Measurements from ENCODE around the gene NEU1. TPM values are rescaled to one million over a fixed set of nuclear protein-coding genes. Genes with fewer than 3 reads are reported as not detected.
"Not testable (repeated sequence)": the region's sequence is repeated elsewhere in the genome, so short reads cannot be mapped to it uniquely, and the experiment has no call there.

The NEU1 gene
- total and polyA plus RNA-seq, 9 donors: 23.7 to 61.1 (median 28.2) TPM

DNA sequence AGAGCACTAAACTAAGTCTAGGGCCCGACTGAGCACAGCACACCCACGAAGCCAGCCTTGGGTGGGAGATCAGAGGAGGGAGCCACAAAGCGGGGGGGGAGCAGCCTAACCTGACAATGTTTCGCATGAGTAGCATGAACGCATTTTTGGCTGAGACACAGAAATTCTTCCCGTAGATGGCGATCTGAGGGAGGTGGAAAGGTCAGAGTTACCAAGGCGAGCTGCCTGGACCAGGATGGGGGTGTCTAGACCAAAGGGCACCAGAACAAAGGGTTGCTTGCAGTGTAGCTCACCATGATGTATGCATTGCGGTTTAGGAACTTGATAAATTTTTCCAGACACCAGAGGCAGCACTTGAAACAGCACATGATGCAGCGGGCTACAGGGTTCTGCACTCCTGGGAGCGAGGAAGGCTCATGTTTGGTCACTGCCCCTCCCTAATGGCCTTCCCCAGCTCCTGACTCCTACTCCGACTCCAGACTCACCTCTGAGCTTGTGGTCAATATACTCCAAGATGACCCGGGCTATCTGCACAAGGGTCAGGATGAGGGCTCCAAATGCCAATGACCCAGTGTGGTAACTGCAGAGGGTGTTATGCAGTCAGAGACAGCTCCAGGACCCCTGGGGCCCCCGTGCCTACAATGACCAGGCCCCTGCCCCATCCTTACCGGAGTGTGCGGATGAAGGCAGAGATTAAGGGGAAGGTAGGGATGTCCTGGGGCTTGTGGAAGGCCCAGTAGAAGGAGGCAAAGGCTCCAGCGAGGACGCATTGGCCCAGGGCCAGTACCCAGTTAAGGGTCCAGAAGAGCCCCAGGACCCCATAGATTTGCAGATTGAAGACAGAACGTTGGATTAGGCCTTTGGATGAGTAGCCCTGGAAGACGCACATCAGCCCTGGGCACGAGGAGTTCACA lies 2.8 kb upstream of the NEU1 start:
- peaks cover 4% of the 10 kb centered on the region for H3K4me1 ChIP-seq (ENCODE audit: insufficient read depth)
- H3K27ac ChIP-seq: no peak overlapping the region
- H3K27me3 ChIP-seq: no peaks in the 10 kb centered on the region
- H3K9me3 ChIP-seq: no peaks in the 10 kb centered on the region
- TF ChIP-seq, protein P1, sequence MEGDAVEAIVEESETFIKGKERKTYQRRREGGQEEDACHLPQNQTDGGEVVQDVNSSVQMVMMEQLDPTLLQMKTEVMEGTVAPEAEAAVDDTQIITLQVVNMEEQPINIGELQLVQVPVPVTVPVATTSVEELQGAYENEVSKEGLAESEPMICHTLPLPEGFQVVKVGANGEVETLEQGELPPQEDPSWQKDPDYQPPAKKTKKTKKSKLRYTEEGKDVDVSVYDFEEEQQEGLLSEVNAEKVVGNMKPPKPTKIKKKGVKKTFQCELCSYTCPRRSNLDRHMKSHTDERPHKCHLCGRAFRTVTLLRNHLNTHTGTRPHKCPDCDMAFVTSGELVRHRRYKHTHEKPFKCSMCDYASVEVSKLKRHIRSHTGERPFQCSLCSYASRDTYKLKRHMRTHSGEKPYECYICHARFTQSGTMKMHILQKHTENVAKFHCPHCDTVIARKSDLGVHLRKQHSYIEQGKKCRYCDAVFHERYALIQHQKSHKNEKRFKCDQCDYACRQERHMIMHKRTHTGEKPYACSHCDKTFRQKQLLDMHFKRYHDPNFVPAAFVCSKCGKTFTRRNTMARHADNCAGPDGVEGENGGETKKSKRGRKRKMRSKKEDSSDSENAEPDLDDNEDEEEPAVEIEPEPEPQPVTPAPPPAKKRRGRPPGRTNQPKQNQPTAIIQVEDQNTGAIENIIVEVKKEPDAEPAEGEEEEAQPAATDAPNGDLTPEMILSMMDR (IDR thresholded peaks at IDR 0.05): no peak
- TF ChIP-seq POLR2A (IDR thresholded peaks at IDR 0.05): no peak
- TF ChIP-seq EP300 (IDR thresholded peaks at IDR 0.05): no peak
- WGBS, 3 donors: 78 to 83% (median 83%) methylated on average over 21 of the region's 21 CpGs
- H3K36me3 ChIP-seq: no peaks in the 10 kb centered on the region
- DNase-seq: no peak
- intact Hi-C loops (cut with DNase I): loop anchor here in 2 of 4 donors (10.0 kb wide), 1 partner anchor 181 kb away; the partner anchor contains the start of gene LY6G5C (in 2 of the 2)
- no peak overlapping the region for H3K4me3 ChIP-seq

DNA sequence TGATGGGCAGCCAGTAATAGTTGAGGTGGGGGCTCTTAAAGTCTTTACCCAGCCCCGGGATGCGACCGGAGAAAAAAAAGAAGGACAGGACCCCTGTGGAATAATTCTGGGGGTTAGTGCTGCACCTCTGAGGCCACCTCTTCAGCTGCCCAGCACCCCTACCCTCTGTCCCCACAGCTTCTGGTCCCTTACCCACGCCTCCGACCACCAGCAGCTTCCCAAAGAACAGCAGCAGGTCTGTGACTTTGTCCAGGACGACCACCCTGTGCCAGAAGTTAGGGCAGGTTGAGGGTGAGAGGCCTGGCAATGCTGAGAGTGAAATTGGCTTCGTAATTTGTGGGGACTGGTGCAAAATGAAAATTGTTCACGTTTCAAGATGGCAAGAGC lies 2.2 kb upstream of the NEU1 start:
- intact Hi-C loops (cut with DNase I): loop anchor here in 2 of 4 donors (10.0 kb wide), 1 partner anchor 180 kb away; the partner anchor contains the start of gene LY6G5C (in 2 of the 2)
- TF ChIP-seq EP300 (IDR thresholded peaks at IDR 0.05) (no peak), POLR2A (IDR thresholded peaks at IDR 0.05) (no peak)
- TF ChIP-seq, protein P1 (IDR thresholded peaks at IDR 0.05): no peak
- DNase-seq: no peak
- H3K27me3 ChIP-seq: no peaks in the 10 kb centered on the region
- no peak overlapping the region for H3K27ac ChIP-seq
- no peaks in the 10 kb centered on the region for H3K9me3 ChIP-seq
- H3K4me1 ChIP-seq (ENCODE audit: insufficient read depth): peaks cover 4% of the 10 kb centered on the region
- WGBS, 3 donors: 80 to 87% (median 82%) methylated on average over 8 of the region's 8 CpGs
- H3K4me3 ChIP-seq: no peak overlapping the region
- no peaks in the 10 kb centered on the region for H3K36me3 ChIP-seq

- intact Hi-C loops (cut with DNase I): loop anchor here in 2 of 4 donors (10.0 kb wide), 1 partner anchor 179 kb away; the partner anchor contains the start of gene LY6G5C (in 2 of the 2)
- 9 to 15% (median 11%) methylated on average over 16 of the region's 16 CpGs for WGBS, 3 donors
- peak overlapping the region; percentile 40 for H3K4me3 ChIP-seq
These were observed 1.5 kb upstream of the NEU1 start for GRCh38 chr6:31864123-31864562.

DNA sequence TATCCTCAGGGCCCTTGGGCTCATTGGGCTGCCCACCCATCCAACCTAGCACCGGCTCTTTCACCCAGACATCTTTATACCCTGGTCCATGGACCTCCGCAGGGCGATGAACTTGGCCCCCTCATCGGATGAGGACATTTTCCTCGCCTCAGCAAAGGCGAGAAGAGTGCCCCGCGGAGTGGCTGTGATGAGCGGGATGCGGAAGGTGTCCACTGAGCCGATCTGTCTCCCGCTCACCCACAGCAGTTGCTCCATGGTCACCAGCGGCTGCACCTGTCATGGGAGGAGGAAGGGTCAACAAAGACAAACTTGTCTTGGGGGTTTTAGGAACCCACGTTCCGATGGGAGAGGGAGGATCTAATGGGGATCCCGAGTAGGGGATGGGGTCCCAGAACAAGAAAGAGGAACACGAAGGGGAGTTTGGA lies 690 bp downstream of the NEU1 start:
- peak in 1 of 5 donors; percentile 14 for DNase-seq
- intact Hi-C loops (cut with DNase I): loop anchor here in 2 of 4 donors (10.0 kb wide), 1 partner anchor 177 kb away; the partner anchor contains the start of gene LY6G5C (in 2 of the 2)
- no peaks in the 10 kb centered on the region for H3K9me3 ChIP-seq
- H3K4me3 ChIP-seq: peak overlapping the region; percentile 53
- 28 to 36% (median 36%) methylated on average over 17 of the region's 17 CpGs for WGBS, 3 donors
- H3K4me1 ChIP-seq (ENCODE audit: insufficient read depth): peaks cover 4% of the 10 kb centered on the region
- no peaks in the 10 kb centered on the region for H3K27me3 ChIP-seq
- no peak for TF ChIP-seq POLR2A (IDR thresholded peaks at IDR 0.05)
- no peak for TF ChIP-seq EP300 (IDR thresholded peaks at IDR 0.05)
- TF ChIP-seq, protein P1 (IDR thresholded peaks at IDR 0.05): no peak
- no peaks in the 10 kb centered on the region for H3K36me3 ChIP-seq
- peak overlapping the region; percentile 65 to 70 for H3K27ac ChIP-seq

More at GRCh38 chr6:31864123-31864562, 1.5 kb upstream of the NEU1 start:
- not testable (repeated sequence) for H3K9me3 ChIP-seq; DNase-seq; H3K36me3 ChIP-seq; H3K4me1 ChIP-seq (ENCODE audit: insufficient read depth); H3K27me3 ChIP-seq
- H3K27ac ChIP-seq: peak overlapping the region in 1 of 2 donors; percentile 53

Measured in ovary (tissue), 9 donors.